Activated naive CD4-positive, alpha-beta T cell treated with anti-CD3 and anti-CD28 coated beads, Interleukin-2, amount 10 ng/mL, durations not matched to agents 7 days and 5 days (primary cell): Measurements from ENCODE around the gene YARS1.

Source experiments
- CTCF ChIA-PET: fragments of 350-600 bp; sonication (Branson Sonifier 250); formaldehyde crosslinking; loops from one replicate; lab custom pipeline; 2021; ENCODE audit warnings: antibody characterized with exemption; lab: Charles Lee
- DNase-seq: peaks from one replicate; pipeline ENCODE4 v3.0.0-alpha.2; 2020
- H3K27ac Mint-ChIP-seq: one replicate; pipeline ENCODE4 v1.8.0; 2021; ENCODE audit warnings: mild to moderate bottlenecking, moderate library complexity, mixed read lengths
- H3K27me3 Mint-ChIP-seq: one replicate; pipeline ENCODE4 v1.8.0; 2021; ENCODE audit warnings: mild to moderate bottlenecking, mixed read lengths
- H3K36me3 Mint-ChIP-seq: one replicate; pipeline ENCODE4 v1.8.0; 2021; ENCODE audit warnings: mixed read lengths
- H3K4me1 Mint-ChIP-seq: one replicate; pipeline ENCODE4 v1.8.0; 2021; ENCODE audit warnings: mixed read lengths
- H3K4me3 Mint-ChIP-seq: one replicate; pipeline ENCODE4 v1.8.0; 2021; ENCODE audit warnings: mild to moderate bottlenecking, moderate library complexity, mixed read lengths
- H3K9me3 Mint-ChIP-seq: one replicate; pipeline ENCODE4 v1.8.0; 2021; ENCODE audit warnings: mixed read lengths

Gene YARS1

GRCh38 chr1:32725615-32725982, 91.6 kb downstream of the YARS1 start:
- Mint-ChIP-seq H3K36me3 (no peaks in the 10 kb centered on the region), H3K27me3 (peaks cover 47% of the 10 kb centered on the region), H3K27ac (no peak overlapping the region), H3K4me3 (no peak overlapping the region), H3K9me3 (no peaks in the 10 kb centered on the region), H3K4me1 (peaks cover 21% of the 10 kb centered on the region)
- CTCF ChIA-PET = interaction anchor here (2.1 kb wide), 1 partner anchor 13 kb away, joined by 9 read pairs; no protein-coding TSS in a partner anchor
- no peak for DNase-seq
